LNCaP clone FGC (cell line): ENCODE results near the gene COX8A.

ENCODE experiments used
- DNase-seq: peaks from one replicate; pipeline ENCODE4 v3.0.0-alpha.2; 2011; ENCODE audit warnings: low read depth
- H3K4me3 ChIP-seq: 2 replicates; pipeline ENCODE4 v1.5.1; 2011; ENCODE audit warnings: mild to moderate bottlenecking, low read depth, low read length, control low read depth
- CTCF ChIP-seq: IDR thresholded peaks from 2 replicates; pipeline ENCODE4 v1.5.1; 2012; ENCODE audit warnings: mild to moderate bottlenecking; ENCODE audit not compliant: control insufficient read depth, insufficient read depth; ENCODE audit errors: extremely low read depth

Gene COX8A

GRCh38 chr11:63986932-63987513 lies 12.6 kb downstream of the COX8A start:
- peak overlapping the region; percentile 96 for H3K4me3 ChIP-seq
- DNase-seq, result no peak
- TF ChIP-seq CTCF, result no peak

GRCh38 chr11:63991558-63991957 lies 17.1 kb downstream of the COX8A start:
- DNase-seq, result no peak
- H3K4me3 ChIP-seq, result no peak overlapping the region
- TF ChIP-seq CTCF, result no peak

DNA sequence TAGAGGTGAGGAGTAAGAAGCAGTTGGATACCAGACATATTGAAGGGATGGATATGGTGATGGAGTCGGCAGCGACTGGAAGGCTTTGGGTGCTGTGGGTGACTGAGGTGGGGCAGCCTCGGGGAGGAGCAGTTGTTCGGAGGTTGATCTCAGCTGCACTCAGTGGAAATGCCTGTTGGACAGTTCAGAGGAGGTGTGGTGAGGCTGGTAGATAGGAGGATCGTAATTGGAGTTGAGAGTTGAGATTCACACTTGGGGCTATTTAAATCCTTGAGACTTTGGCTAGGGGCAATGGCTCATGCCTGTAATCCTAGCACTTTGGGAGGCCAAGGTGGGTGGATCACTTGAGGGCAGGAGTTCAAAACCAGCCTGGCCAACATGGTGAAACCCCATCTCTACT lies 18.7 kb downstream of the COX8A start:
- H3K4me3 ChIP-seq, result no peak overlapping the region
- no peak for TF ChIP-seq CTCF
- no peak for DNase-seq

DNA sequence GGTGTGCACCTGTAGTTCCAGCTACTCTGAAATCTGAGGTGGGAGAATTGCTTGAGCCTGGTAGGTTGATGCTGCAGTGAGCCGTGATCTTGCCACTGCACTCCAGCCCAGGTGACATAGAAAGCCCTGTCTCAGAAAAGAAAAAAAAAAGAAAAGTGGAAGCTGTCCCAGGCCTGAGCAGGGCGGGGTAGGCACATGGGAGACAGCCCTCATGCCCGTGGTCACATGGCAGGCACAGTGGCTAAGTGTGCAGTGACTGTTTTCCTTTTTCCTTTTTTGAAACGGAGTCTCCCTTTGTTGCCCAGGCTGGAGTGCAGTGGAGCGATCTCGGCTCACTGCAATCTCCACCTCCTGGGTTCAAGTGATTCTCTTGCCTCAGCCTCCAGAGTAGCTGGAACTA lies 19.6 kb downstream of the COX8A start:
- TF ChIP-seq CTCF, result no peak
- no peak overlapping the region for H3K4me3 ChIP-seq
- DNase-seq, result no peak

DNA sequence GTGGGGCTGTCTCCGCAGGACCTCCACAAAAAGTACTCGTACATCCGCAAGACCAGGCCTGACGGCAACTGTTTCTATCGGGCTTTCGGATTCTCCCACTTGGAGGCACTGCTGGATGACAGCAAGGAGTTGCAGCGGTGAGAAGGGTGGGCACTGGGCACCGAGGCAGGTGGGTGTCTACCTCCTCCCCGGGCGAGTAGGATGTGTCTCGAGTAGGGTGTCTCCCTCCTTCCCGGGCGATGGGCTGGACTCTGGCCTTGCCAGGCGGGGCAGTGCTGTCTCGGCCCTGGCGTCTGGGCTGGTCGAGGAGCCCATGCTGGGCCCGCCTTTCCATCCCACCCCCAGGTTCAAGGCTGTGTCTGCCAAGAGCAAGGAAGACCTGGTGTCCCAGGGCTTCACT lies 22.1 kb downstream of the COX8A start:
- no peak for TF ChIP-seq CTCF

GRCh38 chr11:63997104-63997700 lies 22.8 kb downstream of the COX8A start:
- no peak for TF ChIP-seq CTCF
- no peak overlapping the region for H3K4me3 ChIP-seq
- DNase-seq, result no peak

More for the DNA sequence above, 22.1 kb downstream of the COX8A start:
- H3K4me3 ChIP-seq, result no peak overlapping the region
- DNase-seq, result no peak

- TF ChIP-seq CTCF, result no peak
- no peak for DNase-seq
- no peak overlapping the region for H3K4me3 ChIP-seq
Observed at GRCh38 chr11:63997801-63998337, 23.4 kb downstream of the COX8A start.
